K562 (cell line): ENCODE results near the gene HDAC3. TPM values are rescaled to one million over a fixed set of nuclear protein-coding genes. Genes with fewer than 3 reads are reported as not detected.
A peak's percentile ranks its signal among the peaks of the same experiment; 100 is the strongest.

Source experiments
- ARID3B ChIP-seq: fragments of 250-450 bp; sonication (Bioruptor Pico); IDR thresholded peaks from 2 replicates; pipeline ENCODE4 v1.4.0; 2020; ENCODE audit warnings: borderline replicate concordance
- BHLHE40 ChIP-seq: IDR thresholded peaks from 2 replicates; pipeline ENCODE4 v1.6.1; 2011; ENCODE audit warnings: low read length, improper control_type of control experiment
- BRD9 ChIP-seq: fragments of 450-650 bp; IDR thresholded peaks from 2 replicates; pipeline ENCODE4 v1.6.1; 2018; ENCODE audit warnings: low read depth; ENCODE audit not compliant: partially characterized antibody
- FOXM1 ChIP-seq, 2 experiments: fragments of 450-650 bp in 1 of 2; sonication (generic) in 1 of 2; formaldehyde crosslinking in 1 of 2; IDR thresholded peaks; 2 replicates each; pipeline versions ENCODE4 v1.6.1 to v1.9.0; 2017 to 2022; ENCODE audit warnings: low read depth in 2 of 2, mild to moderate bottlenecking in 2 of 2, missing genetic modification reagents in 1 of 2, moderate library complexity in 1 of 2
- HOMEZ ChIP-seq: fragments of 250-450 bp; sonication (Bioruptor Pico); IDR thresholded peaks from 2 replicates; pipeline ENCODE4 v1.4.0; 2020; ENCODE audit warnings: mild to moderate bottlenecking, moderate library complexity
- MBD2 ChIP-seq: sonication (generic); IDR thresholded peaks from 2 replicates; pipeline ENCODE4 v1.6.1; 2016; ENCODE audit warnings: low read depth, borderline replicate concordance
- NCOA4 ChIP-seq: fragments of 450-650 bp; IDR thresholded peaks from 2 replicates; pipeline ENCODE4 v1.6.1; 2018; ENCODE audit warnings: mild to moderate bottlenecking; ENCODE audit not compliant: partially characterized antibody
- NFATC3 ChIP-seq: fragments of 450-650 bp; IDR thresholded peaks from 2 replicates; pipeline ENCODE4 v1.6.1; 2017; ENCODE audit warnings: mild to moderate bottlenecking
- NR2C1 ChIP-seq, 2 experiments: fragments of 450-650 bp; IDR thresholded peaks; 2 replicates each; pipeline ENCODE4 v1.6.1; 2017; ENCODE audit warnings: mild to moderate bottlenecking in 2 of 2, antibody characterized with exemption in 1 of 2, inconsistent platforms in 1 of 2, missing compliant biosample characterization in 1 of 2, missing genetic modification characterization in 1 of 2
- RUNX1 ChIP-seq: sonication (generic); IDR thresholded peaks from 2 replicates; pipeline ENCODE4 v1.6.1; 2016; ENCODE audit warnings: antibody characterized with exemption, low read depth
- SIN3A ChIP-seq, 2 experiments: fragments of 150-350 bp in 1 of 2; IDR thresholded peaks; 2 replicates each; pipeline ENCODE4 v1.6.1; 2011 to 2016; ENCODE audit warnings: borderline replicate concordance in 2 of 2, low read depth in 2 of 2, low read length in 2 of 2, mild to moderate bottlenecking in 2 of 2, moderate library complexity in 2 of 2; ENCODE audit not compliant: control insufficient read depth in 1 of 2
- TAF7 ChIP-seq: fragments of 450-650 bp; IDR thresholded peaks from 2 replicates; pipeline ENCODE4 v1.6.1; 2016; ENCODE audit warnings: missing genetic modification characterization, missing compliant biosample characterization
- TCFL5 ChIP-seq: fragments of 250-450 bp; sonication (Bioruptor Pico); conservative IDR thresholded peaks from 2 replicates; pipeline ENCODE4 v1.6.1; 2021; ENCODE audit warnings: mild to moderate bottlenecking, moderate library complexity, matching md5 sums
- ZKSCAN1 ChIP-seq: fragments of 150-350 bp; IDR thresholded peaks from 2 replicates; pipeline ENCODE4 v1.6.1; 2016; ENCODE audit warnings: low read depth, low read length
- ZNF24 ChIP-seq: fragments of 450-650 bp; IDR thresholded peaks from 2 replicates; pipeline ENCODE4 v1.6.1; 2016
- ZNF431 ChIP-seq: sonication (generic); formaldehyde crosslinking; IDR thresholded peaks from 2 replicates; pipeline ENCODE4 v1.8.0; 2022; ENCODE audit warnings: mild to moderate bottlenecking, missing genetic modification reagents
- ZNF696 ChIP-seq: fragments of 250-450 bp; sonication (Bioruptor Pico); conservative IDR thresholded peaks from 2 replicates; pipeline ENCODE4 v1.4.0; 2020; ENCODE audit warnings: mild to moderate bottlenecking, moderate library complexity
- polyA plus RNA-seq, 8 experiments: library from polyadenylated mRNA; depleted of rRNA in 4 of 8; stranded (reverse) in 5 of 8; unstranded in 3 of 8; fragments of >200 nt; fragmentation: Nextera tagmentation in 2 of 8; fragmentation: Illumina TruSeq in 1 of 8; extraction: Ambion mirVana in 2 of 8; extraction: Trizol in 1 of 8; gene quantifications; 2 replicates each; pipeline versions ENCODE4 v1.2.1 to v1.2.3, GENCODE V29; 2011 to 2014; ENCODE audit warnings: inconsistent platforms in 1 of 8, missing spikeins in 1 of 8
- total RNA-seq, 7 experiments: library from RNA; depleted of rRNA in 6 of 7; stranded (reverse); fragments of >200 nt in 6 of 7; fragmentation: Illumina TruSeq in 2 of 7; extraction: Trizol in 2 of 7; gene quantifications; 2 replicates each; pipeline versions ENCODE4 v1.2.1 to v1.2.3, GENCODE V29; 2011 to 2021; ENCODE audit warnings: low replicate concordance in 1 of 7
- TF ChIP-seq, protein P1 (sequence below): sonication (generic); formaldehyde crosslinking; IDR thresholded peaks from 2 replicates; pipeline ENCODE4 v1.8.0; 2022; ENCODE audit warnings: missing genetic modification reagents, mild to moderate bottlenecking, moderate library complexity, borderline replicate concordance
- TF ChIP-seq, protein P2 (sequence below): fragments of 250-450 bp; sonication (Bioruptor Pico); IDR thresholded peaks from 2 replicates; pipeline ENCODE4 v1.5.0; 2021
- TF ChIP-seq, protein P3 (sequence below): fragments of 450-650 bp; IDR thresholded peaks from 2 replicates; pipeline ENCODE4 v1.6.1; 2017; ENCODE audit warnings: antibody characterized with exemption, mild to moderate bottlenecking

The HDAC3 gene
- total and polyA plus RNA-seq, 9 of the 15 experiments (the other 6 are each of a cell fraction or from before 2014, with no cell fraction given) = 89.7 to 191 (median 119) TPM

GRCh38 chr5:141669520-141669919 lies 32.9 kb upstream of the HDAC3 start (continued):
- no peak for TF ChIP-seq NR2C1 (IDR thresholded peaks at IDR 0.05)
- no peak for TF ChIP-seq NR2C1 (tag; IDR thresholded peaks at IDR 0.05)
- no peak for TF ChIP-seq ARID3B (CRISPR knock-in tag)
- no peak for TF ChIP-seq FOXM1 (IDR thresholded peaks at IDR 0.05; ENCODE audit: low read depth)
- TF ChIP-seq FOXM1 (CRISPR knock-in tag; IDR thresholded peaks at IDR 0.05; ENCODE audit: low read depth) = no peak
- no peak for TF ChIP-seq SIN3A (IDR thresholded peaks at IDR 0.05; ENCODE audit: borderline replicate concordance in 2 of 2, control insufficient read depth in 1 of 2, low read depth in 2 of 2, low read length in 2 of 2)
- TF ChIP-seq, protein P1, sequence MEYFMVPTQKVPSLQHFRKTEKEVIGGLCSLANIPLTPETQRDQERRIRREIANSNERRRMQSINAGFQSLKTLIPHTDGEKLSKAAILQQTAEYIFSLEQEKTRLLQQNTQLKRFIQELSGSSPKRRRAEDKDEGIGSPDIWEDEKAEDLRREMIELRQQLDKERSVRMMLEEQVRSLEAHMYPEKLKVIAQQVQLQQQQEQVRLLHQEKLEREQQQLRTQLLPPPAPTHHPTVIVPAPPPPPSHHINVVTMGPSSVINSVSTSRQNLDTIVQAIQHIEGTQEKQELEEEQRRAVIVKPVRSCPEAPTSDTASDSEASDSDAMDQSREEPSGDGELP (CRISPR knock-in tag) = no peak; the same call in 1 of the 2 replicates
- TF ChIP-seq, protein P2, sequence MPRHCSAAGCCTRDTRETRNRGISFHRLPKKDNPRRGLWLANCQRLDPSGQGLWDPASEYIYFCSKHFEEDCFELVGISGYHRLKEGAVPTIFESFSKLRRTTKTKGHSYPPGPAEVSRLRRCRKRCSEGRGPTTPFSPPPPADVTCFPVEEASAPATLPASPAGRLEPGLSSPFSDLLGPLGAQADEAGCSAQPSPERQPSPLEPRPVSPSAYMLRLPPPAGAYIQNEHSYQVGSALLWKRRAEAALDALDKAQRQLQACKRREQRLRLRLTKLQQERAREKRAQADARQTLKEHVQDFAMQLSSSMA = no peak
- TF ChIP-seq NCOA4 = no peak
- TF ChIP-seq ZNF696 (CRISPR knock-in tag) = no peak
- TF ChIP-seq, protein P3, sequence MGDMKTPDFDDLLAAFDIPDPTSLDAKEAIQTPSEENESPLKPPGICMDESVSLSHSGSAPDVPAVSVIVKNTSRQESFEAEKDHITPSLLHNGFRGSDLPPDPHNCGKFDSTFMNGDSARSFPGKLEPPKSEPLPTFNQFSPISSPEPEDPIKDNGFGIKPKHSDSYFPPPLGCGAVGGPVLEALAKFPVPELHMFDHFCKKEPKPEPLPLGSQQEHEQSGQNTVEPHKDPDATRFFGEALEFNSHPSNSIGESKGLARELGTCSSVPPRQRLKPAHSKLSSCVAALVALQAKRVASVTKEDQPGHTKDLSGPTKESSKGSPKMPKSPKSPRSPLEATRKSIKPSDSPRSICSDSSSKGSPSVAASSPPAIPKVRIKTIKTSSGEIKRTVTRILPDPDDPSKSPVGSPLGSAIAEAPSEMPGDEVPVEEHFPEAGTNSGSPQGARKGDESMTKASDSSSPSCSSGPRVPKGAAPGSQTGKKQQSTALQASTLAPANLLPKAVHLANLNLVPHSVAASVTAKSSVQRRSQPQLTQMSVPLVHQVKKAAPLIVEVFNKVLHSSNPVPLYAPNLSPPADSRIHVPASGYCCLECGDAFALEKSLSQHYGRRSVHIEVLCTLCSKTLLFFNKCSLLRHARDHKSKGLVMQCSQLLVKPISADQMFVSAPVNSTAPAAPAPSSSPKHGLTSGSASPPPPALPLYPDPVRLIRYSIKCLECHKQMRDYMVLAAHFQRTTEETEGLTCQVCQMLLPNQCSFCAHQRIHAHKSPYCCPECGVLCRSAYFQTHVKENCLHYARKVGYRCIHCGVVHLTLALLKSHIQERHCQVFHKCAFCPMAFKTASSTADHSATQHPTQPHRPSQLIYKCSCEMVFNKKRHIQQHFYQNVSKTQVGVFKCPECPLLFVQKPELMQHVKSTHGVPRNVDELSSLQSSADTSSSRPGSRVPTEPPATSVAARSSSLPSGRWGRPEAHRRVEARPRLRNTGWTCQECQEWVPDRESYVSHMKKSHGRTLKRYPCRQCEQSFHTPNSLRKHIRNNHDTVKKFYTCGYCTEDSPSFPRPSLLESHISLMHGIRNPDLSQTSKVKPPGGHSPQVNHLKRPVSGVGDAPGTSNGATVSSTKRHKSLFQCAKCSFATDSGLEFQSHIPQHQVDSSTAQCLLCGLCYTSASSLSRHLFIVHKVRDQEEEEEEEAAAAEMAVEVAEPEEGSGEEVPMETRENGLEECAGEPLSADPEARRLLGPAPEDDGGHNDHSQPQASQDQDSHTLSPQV = peak; percentile 56
- TF ChIP-seq ZNF431 (CRISPR knock-in tag) = no peak; the same call in 1 of the 2 replicates
- TF ChIP-seq HOMEZ = no peak
- TF ChIP-seq BHLHE40 = peak; percentile 69
- TF ChIP-seq ZNF24 = no peak
- TF ChIP-seq TCFL5 (CRISPR knock-in tag) = no peak
- TF ChIP-seq RUNX1 = no peak
- TF ChIP-seq MBD2 = no peak
- no peak for TF ChIP-seq BRD9
- TF ChIP-seq NFATC3 = no peak
- no peak for TF ChIP-seq TAF7 (tag)
- TF ChIP-seq ZKSCAN1 = no peak
